ENCODE results near the gene CFAP210. TPM values are rescaled to one million over a fixed set of nuclear protein-coding genes. Genes with fewer than 3 reads are reported as not detected.

Gene CFAP210
- total RNA-seq, 2 experiments from 2014 or later: 2.2 to 3.1 TPM

GRCh38 chr2:169661265-169661664 is 32.9 kb downstream of the CFAP210 start:
- H3K36me3 ChIP-seq (ENCODE audit: insufficient read depth, low read length): no peaks in the 10 kb centered on the region
- H3K27ac Mint-ChIP-seq: no peak overlapping the region
- CTCF ChIA-PET: no interaction called here

GRCh38 chr2:169659320-169659719 is 34.9 kb downstream of the CFAP210 start:
- ATAC-seq (ENCODE audit: poor library complexity): no peak
- no peaks in the 10 kb centered on the region for H3K4me1 ChIP-seq (ENCODE audit: insufficient read depth, low read length)
- H3K4me3 Mint-ChIP-seq: no peak overlapping the region
- H3K9me3 ChIP-seq (ENCODE audit: control insufficient read depth in 1 of 2, insufficient read depth in 1 of 2, low read length in 2 of 2): no peaks in the 10 kb centered on the region
- H3K27me3 Mint-ChIP-seq: peaks cover 15% of the 10 kb centered on the region
- no peak for TF ChIP-seq CTCF (IDR thresholded peaks at IDR 0.05)
- H3K36me3 ChIP-seq (ENCODE audit: insufficient read depth, low read length): no peaks in the 10 kb centered on the region
- H3K27ac ChIP-seq (ENCODE audit: low read depth in 1 of 2, low read length in 2 of 2): no peak overlapping the region
- H3K36me3 Mint-ChIP-seq (ENCODE audit: low read depth): no peaks in the 10 kb centered on the region
- no peak overlapping the region for H3K4me3 ChIP-seq (ENCODE audit: low read length)
- ChIA-PET POLR2A (no interaction called here), CTCF (no interaction called here)
- no peak overlapping the region for H3K27ac Mint-ChIP-seq
- H3K27me3 ChIP-seq (ENCODE audit: control insufficient read depth in 1 of 2, insufficient read depth in 2 of 2, low read length in 2 of 2): no peaks in the 10 kb centered on the region
- intact Hi-C loops (cut with DNase I, micrococcal nuclease): no loop called here
- H3K4me1 Mint-ChIP-seq (ENCODE audit: low read depth): no peaks in the 10 kb centered on the region
- no peaks in the 10 kb centered on the region for H3K9me3 Mint-ChIP-seq
- DNase-seq: no peak

More at GRCh38 chr2:169661265-169661664, 32.9 kb downstream of the CFAP210 start:
- Histone ChIP-seq H3K27ac (ENCODE audit: low read depth in 1 of 2, low read length in 2 of 2) (no peak overlapping the region), H3K27me3 (ENCODE audit: control insufficient read depth in 1 of 2, insufficient read depth in 2 of 2, low read length in 2 of 2) (no peaks in the 10 kb centered on the region), H3K4me1 (ENCODE audit: insufficient read depth, low read length) (no peaks in the 10 kb centered on the region), H3K9me3 (ENCODE audit: control insufficient read depth in 1 of 2, insufficient read depth in 1 of 2, low read length in 2 of 2) (no peaks in the 10 kb centered on the region), H3K4me3 (ENCODE audit: low read length) (no peak overlapping the region)
- DNase-seq: no peak
- ATAC-seq (ENCODE audit: poor library complexity): no peak
- Mint-ChIP-seq H3K36me3 (ENCODE audit: low read depth) (no peaks in the 10 kb centered on the region), H3K4me3 (no peak overlapping the region), H3K27me3 (no peaks in the 10 kb centered on the region), H3K4me1 (ENCODE audit: low read depth) (no peaks in the 10 kb centered on the region), H3K9me3 (no peaks in the 10 kb centered on the region)
- POLR2A ChIA-PET: no interaction called here
- intact Hi-C loops (cut with DNase I, micrococcal nuclease): no loop called here
- no peak for TF ChIP-seq CTCF (IDR thresholded peaks at IDR 0.05)

GRCh38 chr2:169658877-169659276 is 35.3 kb downstream of the CFAP210 start:
- H3K4me3 Mint-ChIP-seq: no peak overlapping the region
- POLR2A ChIA-PET: no interaction called here
- H3K27me3 ChIP-seq (ENCODE audit: control insufficient read depth in 1 of 2, insufficient read depth in 2 of 2, low read length in 2 of 2): no peaks in the 10 kb centered on the region
- H3K9me3 Mint-ChIP-seq: no peaks in the 10 kb centered on the region
- no peaks in the 10 kb centered on the region for H3K4me1 ChIP-seq (ENCODE audit: insufficient read depth, low read length)
- H3K36me3 Mint-ChIP-seq (ENCODE audit: low read depth): no peaks in the 10 kb centered on the region
- H3K4me3 ChIP-seq (ENCODE audit: low read length): no peak overlapping the region
- no peak overlapping the region for H3K27ac Mint-ChIP-seq
- DNase-seq: no peak
- ATAC-seq (ENCODE audit: poor library complexity): no peak
- H3K27ac ChIP-seq (ENCODE audit: low read depth in 1 of 2, low read length in 2 of 2): no peak overlapping the region
- H3K27me3 Mint-ChIP-seq: peaks cover 20% of the 10 kb centered on the region
- CTCF ChIA-PET: no interaction called here
- H3K9me3 ChIP-seq (ENCODE audit: control insufficient read depth in 1 of 2, insufficient read depth in 1 of 2, low read length in 2 of 2): no peaks in the 10 kb centered on the region
- no peaks in the 10 kb centered on the region for H3K36me3 ChIP-seq (ENCODE audit: insufficient read depth, low read length)
- TF ChIP-seq CTCF (IDR thresholded peaks at IDR 0.05): no peak
- no peaks in the 10 kb centered on the region for H3K4me1 Mint-ChIP-seq (ENCODE audit: low read depth)
- intact Hi-C loops (cut with DNase I, micrococcal nuclease): no loop called here

Data from CD4-positive, alpha-beta T cell (primary cell).